K562 (cell line): Measurements from ENCODE around the gene JPH4. TPM values are rescaled to one million over a fixed set of nuclear protein-coding genes. Genes with fewer than 3 reads are reported as not detected.

Experiments used
- CLOCK ChIP-seq: fragments of 250-450 bp; sonication (Bioruptor Pico); IDR thresholded peaks from 2 replicates; pipeline ENCODE4 v1.4.0; 2020; ENCODE audit warnings: mild to moderate bottlenecking, moderate library complexity, borderline replicate concordance
- TCF7 ChIP-seq: sonication (generic); IDR thresholded peaks from 2 replicates; pipeline ENCODE4 v1.6.1; 2016; ENCODE audit warnings: antibody characterized with exemption, borderline replicate concordance
- ZMIZ1 ChIP-seq, 2 experiments: fragments of 150-350 bp in 1 of 2; IDR thresholded peaks; 2 replicates each; pipeline ENCODE4 v1.6.1; 2012 to 2016; ENCODE audit warnings: low read depth in 2 of 2, low read length in 2 of 2, mild to moderate bottlenecking in 1 of 2, moderate library complexity in 1 of 2
- polyA plus RNA-seq, 8 experiments: library from polyadenylated mRNA; depleted of rRNA in 4 of 8; stranded (reverse) in 5 of 8; unstranded in 3 of 8; fragments of >200 nt; fragmentation: Nextera tagmentation in 2 of 8; fragmentation: Illumina TruSeq in 1 of 8; extraction: Ambion mirVana in 2 of 8; extraction: Trizol in 1 of 8; gene quantifications; 2 replicates each; pipeline versions ENCODE4 v1.2.1 to v1.2.3, GENCODE V29; 2011 to 2014; ENCODE audit warnings: inconsistent platforms in 1 of 8, missing spikeins in 1 of 8
- total RNA-seq, 7 experiments: library from RNA; depleted of rRNA in 6 of 7; stranded (reverse); fragments of >200 nt in 6 of 7; fragmentation: Illumina TruSeq in 2 of 7; extraction: Trizol in 2 of 7; gene quantifications; 2 replicates each; pipeline versions ENCODE4 v1.2.1 to v1.2.3, GENCODE V29; 2011 to 2021; ENCODE audit warnings: low replicate concordance in 1 of 7
- TF ChIP-seq, protein P1 (sequence below): sonication (generic); formaldehyde crosslinking; IDR thresholded peaks from 2 replicates; pipeline ENCODE4 v1.4.0; 2020; ENCODE audit warnings: mild to moderate bottlenecking, missing genetic modification reagents

JPH4 gene
- total and polyA plus RNA-seq, 9 of the 15 experiments (the other 6 are each of a cell fraction or from before 2014, with no cell fraction given), result 0.04 to 0.13 (median 0.06) TPM; not detected in 5

DNA sequence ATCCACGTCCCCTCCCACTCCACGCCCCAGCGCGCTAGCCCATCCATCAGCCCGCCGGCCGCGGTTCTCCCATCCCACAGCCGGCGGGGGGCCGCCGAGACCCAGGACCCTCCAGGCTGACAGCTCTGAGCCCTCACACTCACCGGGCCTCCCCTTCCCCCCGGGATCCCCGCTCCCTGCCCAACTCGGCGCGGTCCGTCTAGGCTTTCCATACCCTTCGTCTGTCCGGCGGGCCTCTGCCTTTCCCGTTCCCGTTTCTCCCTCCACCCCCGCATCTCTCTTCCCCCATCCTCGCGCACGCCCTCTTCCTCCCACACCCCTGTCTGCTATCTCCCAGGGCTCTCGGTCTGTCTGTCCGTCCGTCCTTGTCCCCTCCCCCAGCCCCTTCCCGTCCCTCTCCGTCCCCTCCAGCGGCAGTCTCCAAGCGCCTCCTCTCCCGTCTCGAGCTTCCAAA lies 27.8 kb downstream of the JPH4 start (continued):
- TF ChIP-seq CLOCK (CRISPR knock-in tag), result no peak
- TF ChIP-seq ZMIZ1 (IDR thresholded peaks at IDR 0.05; ENCODE audit: low read depth in 2 of 2, low read length in 2 of 2), result no peak
- TF ChIP-seq TCF7, result no peak
- TF ChIP-seq, protein P1, sequence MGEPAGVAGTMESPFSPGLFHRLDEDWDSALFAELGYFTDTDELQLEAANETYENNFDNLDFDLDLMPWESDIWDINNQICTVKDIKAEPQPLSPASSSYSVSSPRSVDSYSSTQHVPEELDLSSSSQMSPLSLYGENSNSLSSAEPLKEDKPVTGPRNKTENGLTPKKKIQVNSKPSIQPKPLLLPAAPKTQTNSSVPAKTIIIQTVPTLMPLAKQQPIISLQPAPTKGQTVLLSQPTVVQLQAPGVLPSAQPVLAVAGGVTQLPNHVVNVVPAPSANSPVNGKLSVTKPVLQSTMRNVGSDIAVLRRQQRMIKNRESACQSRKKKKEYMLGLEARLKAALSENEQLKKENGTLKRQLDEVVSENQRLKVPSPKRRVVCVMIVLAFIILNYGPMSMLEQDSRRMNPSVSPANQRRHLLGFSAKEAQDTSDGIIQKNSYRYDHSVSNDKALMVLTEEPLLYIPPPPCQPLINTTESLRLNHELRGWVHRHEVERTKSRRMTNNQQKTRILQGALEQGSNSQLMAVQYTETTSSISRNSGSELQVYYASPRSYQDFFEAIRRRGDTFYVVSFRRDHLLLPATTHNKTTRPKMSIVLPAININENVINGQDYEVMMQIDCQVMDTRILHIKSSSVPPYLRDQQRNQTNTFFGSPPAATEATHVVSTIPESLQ (CRISPR knock-in tag), result no peak
- TF ChIP-seq, all 486 proteins: peak for 4
